DMS79 treated with DMSO at 0.1 percent for 48 hours (cell line): ENCODE data around the gene ALG12.
"Not testable (repeated sequence)": the region's sequence is repeated elsewhere in the genome, so short reads cannot be mapped to it uniquely, and the experiment has no call there.

Experiments
- DNase-seq: peaks from one replicate; lab custom pipeline; 2025; lab: John Stamatoyannopoulos, UW

ALG12 gene

GRCh38 chr22:49945042-49945794 lies 27.0 kb upstream of the ALG12 start:
- DNase-seq: not testable (repeated sequence)

GRCh38 chr22:49944399-49944891 lies 26.2 kb upstream of the ALG12 start:
- DNase-seq: no peak

- no peak for DNase-seq
Observed at GRCh38 chr22:49943771-49944398, 25.6 kb upstream of the ALG12 start.

GRCh38 chr22:49943405-49943765 lies 25.1 kb upstream of the ALG12 start:
- DNase-seq: no peak

- no peak for DNase-seq
Observed at GRCh38 chr22:49942565-49943404, 24.5 kb upstream of the ALG12 start.

- DNase-seq: no peak
Observed at GRCh38 chr22:49941507-49942316, 23.5 kb upstream of the ALG12 start.

GRCh38 chr22:49938565-49939136 lies 20.4 kb upstream of the ALG12 start:
- no peak for DNase-seq

- no peak for DNase-seq
Observed at GRCh38 chr22:49937758-49938564, 19.7 kb upstream of the ALG12 start.

- DNase-seq: no peak
Observed at GRCh38 chr22:49936973-49937757, 18.9 kb upstream of the ALG12 start.

GRCh38 chr22:49936018-49936972 lies 18.1 kb upstream of the ALG12 start:
- DNase-seq: peak; percentile 8

- DNase-seq: no peak
Observed at GRCh38 chr22:49935561-49935960, 17.3 kb upstream of the ALG12 start.

GRCh38 chr22:49934891-49935557 lies 16.8 kb upstream of the ALG12 start:
- DNase-seq: no peak

GRCh38 chr22:49934160-49934890 lies 16.1 kb upstream of the ALG12 start:
- no peak for DNase-seq

GRCh38 chr22:49933236-49934159 lies 15.3 kb upstream of the ALG12 start:
- DNase-seq: no peak

GRCh38 chr22:49930596-49931412 lies 12.6 kb upstream of the ALG12 start:
- peak; percentile 65 for DNase-seq
